Chondrocyte (in vitro differentiated cells): ENCODE measurements around the gene TASOR. TPM values are rescaled to one million over a fixed set of nuclear protein-coding genes. Genes with fewer than 3 reads are reported as not detected.
"Not testable (repeated sequence)": the region's sequence is repeated elsewhere in the genome, so short reads cannot be mapped to it uniquely, and the experiment has no call there.

Experiments
- DNase-seq: peaks from one replicate; pipeline ENCODE4 v3.0.0; 2021; ENCODE audit warnings: mixed read lengths, low spot score
- H3K27ac Mint-ChIP-seq: one replicate; pipeline ENCODE4 v1.8.0; 2021; ENCODE audit warnings: mild to moderate bottlenecking, moderate library complexity, mixed read lengths; ENCODE audit not compliant: unreplicated experiment
- H3K27me3 Mint-ChIP-seq: 2 replicates; pipeline ENCODE4 v1.8.0; 2021; ENCODE audit warnings: low read depth, mixed read lengths
- H3K36me3 Mint-ChIP-seq: 2 replicates; pipeline ENCODE4 v1.8.0; 2021; ENCODE audit warnings: low read depth, mixed read lengths
- H3K4me1 Mint-ChIP-seq: 2 replicates; pipeline ENCODE4 v1.8.0; 2021; ENCODE audit warnings: low read depth, mild to moderate bottlenecking, mixed read lengths
- H3K4me3 Mint-ChIP-seq: one replicate; pipeline ENCODE4 v1.8.0; 2021; ENCODE audit warnings: mild to moderate bottlenecking, moderate library complexity, mixed read lengths; ENCODE audit not compliant: unreplicated experiment
- H3K9me3 Mint-ChIP-seq: 2 replicates; pipeline ENCODE4 v1.8.0; 2021; ENCODE audit warnings: low read depth, mixed read lengths
- CTCF ChIP-seq: fragments of 200-600 bp; sonication (generic); IDR thresholded peaks from 2 replicates; pipeline ENCODE4 v1.5.0; 2021; ENCODE audit warnings: antibody characterized with exemption, mild to moderate bottlenecking, moderate library complexity
- total RNA-seq: library from RNA; stranded (reverse); gene quantifications from 3 replicates; pipeline ENCODE4 v1.2.1, GENCODE V29; 2021

Gene TASOR
- total RNA-seq, 1 donor from 2014 or later: 51.7 TPM

- Mint-ChIP-seq H3K9me3 (peaks cover 11% of the 10 kb centered on the region), H3K27ac (no peak overlapping the region), H3K4me1 (no peaks in the 10 kb centered on the region), H3K36me3 (peaks cover 4% of the 10 kb centered on the region), H3K4me3 (no peak overlapping the region), H3K27me3 (no peaks in the 10 kb centered on the region)
- no peak for DNase-seq
- no peak for TF ChIP-seq CTCF
These were observed 28.3 kb upstream of the TASOR start for GRCh38 chr3:56711344-56711743.

GRCh38 chr3:56707412-56707811 lies 24.3 kb upstream of the TASOR start:
- H3K36me3 Mint-ChIP-seq, H3K27me3 Mint-ChIP-seq, DNase-seq, H3K4me3 Mint-ChIP-seq, H3K4me1 Mint-ChIP-seq, H3K27ac Mint-ChIP-seq: not testable (repeated sequence)
- peaks cover 11% of the 10 kb centered on the region for H3K9me3 Mint-ChIP-seq
- peak; percentile 29 for TF ChIP-seq CTCF

GRCh38 chr3:56706629-56707028 lies 23.6 kb upstream of the TASOR start:
- no peak for TF ChIP-seq CTCF
- DNase-seq: no peak
- no peak overlapping the region for H3K27ac Mint-ChIP-seq
- peaks cover 11% of the 10 kb centered on the region for H3K9me3 Mint-ChIP-seq
- no peak overlapping the region for H3K4me3 Mint-ChIP-seq
- no peaks in the 10 kb centered on the region for H3K4me1 Mint-ChIP-seq
- peaks cover 3% of the 10 kb centered on the region for H3K36me3 Mint-ChIP-seq
- H3K27me3 Mint-ChIP-seq: no peaks in the 10 kb centered on the region

- Mint-ChIP-seq H3K4me1 (no peaks in the 10 kb centered on the region), H3K27ac (no peak overlapping the region), H3K9me3 (peaks cover 11% of the 10 kb centered on the region), H3K36me3 (peaks cover 3% of the 10 kb centered on the region), H3K4me3 (no peak overlapping the region), H3K27me3 (peaks cover 11% of the 10 kb centered on the region)
- no peak for DNase-seq
- TF ChIP-seq CTCF: no peak
These were observed 21.6 kb upstream of the TASOR start for GRCh38 chr3:56704706-56705105.

GRCh38 chr3:56702490-56703315 lies 19.6 kb upstream of the TASOR start:
- no peak overlapping the region for H3K4me3 Mint-ChIP-seq

More at GRCh38 chr3:56702490-56703315, 19.6 kb upstream of the TASOR start:
- Mint-ChIP-seq H3K27ac (no peak overlapping the region), H3K36me3 (peaks cover 3% of the 10 kb centered on the region), H3K4me1 (no peaks in the 10 kb centered on the region), H3K27me3 (peaks cover 11% of the 10 kb centered on the region), H3K9me3 (peaks cover 11% of the 10 kb centered on the region)
- peak; percentile 95 for TF ChIP-seq CTCF
- DNase-seq: no peak
